ENCODE data around the gene TIMM23.
"Not testable (repeated sequence)": the region's sequence is repeated elsewhere in the genome, so short reads cannot be mapped to it uniquely, and the experiment has no call there.

TIMM23 gene, protein sequence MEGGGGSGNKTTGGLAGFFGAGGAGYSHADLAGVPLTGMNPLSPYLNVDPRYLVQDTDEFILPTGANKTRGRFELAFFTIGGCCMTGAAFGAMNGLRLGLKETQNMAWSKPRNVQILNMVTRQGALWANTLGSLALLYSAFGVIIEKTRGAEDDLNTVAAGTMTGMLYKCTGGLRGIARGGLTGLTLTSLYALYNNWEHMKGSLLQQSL

GRCh38 chr10:45972106-45972812 is at the start of gene TIMM23:
Gene TIMM23 (plus strand): TSS chr10:45972489. CDS start chr10:45972625, 136 bp downstream.
- Mint-ChIP-seq H3K4me3 (peak within 1 kb of the TSS; percentile 98 to 99), H3K4me1 (peaks cover 36% of the 10 kb centered on the region), H3K27ac (peak within 1 kb of the TSS; percentile 96 to 98)
- not testable (repeated sequence) for H3K9me3 Mint-ChIP-seq, H3K27me3 Mint-ChIP-seq
- DNase-seq (peak; percentile 80 to 85), ATAC-seq (peak; percentile 94)

GRCh38 chr10:45926790-45927189 is 45.5 kb upstream of the TIMM23 start:
- H3K4me3 Mint-ChIP-seq, H3K9me3 Mint-ChIP-seq, DNase-seq, ATAC-seq, H3K27me3 Mint-ChIP-seq, H3K4me1 Mint-ChIP-seq, H3K27ac Mint-ChIP-seq: not testable (repeated sequence)

DNA sequence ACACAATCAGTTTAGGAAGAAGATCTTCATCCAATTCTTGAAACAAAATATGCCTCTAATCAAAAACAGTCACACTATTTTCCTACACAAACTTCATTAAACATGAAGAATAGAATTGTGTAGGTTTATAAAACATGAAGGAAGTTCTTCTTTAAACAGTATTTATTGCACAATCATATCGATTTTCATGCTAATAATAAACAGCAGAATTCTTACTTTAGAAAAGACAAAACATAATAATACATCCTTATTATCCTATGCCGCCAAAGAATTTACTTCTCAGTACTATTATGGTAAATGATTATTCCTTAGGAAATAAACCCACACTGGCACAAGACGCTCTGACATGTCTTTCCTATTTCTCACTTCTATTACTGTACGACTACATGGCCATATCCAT is 41.0 kb upstream of the TIMM23 start:
- H3K27ac Mint-ChIP-seq, H3K27me3 Mint-ChIP-seq, DNase-seq, H3K4me3 Mint-ChIP-seq, H3K9me3 Mint-ChIP-seq, ATAC-seq, H3K4me1 Mint-ChIP-seq: not testable (repeated sequence)

DNA sequence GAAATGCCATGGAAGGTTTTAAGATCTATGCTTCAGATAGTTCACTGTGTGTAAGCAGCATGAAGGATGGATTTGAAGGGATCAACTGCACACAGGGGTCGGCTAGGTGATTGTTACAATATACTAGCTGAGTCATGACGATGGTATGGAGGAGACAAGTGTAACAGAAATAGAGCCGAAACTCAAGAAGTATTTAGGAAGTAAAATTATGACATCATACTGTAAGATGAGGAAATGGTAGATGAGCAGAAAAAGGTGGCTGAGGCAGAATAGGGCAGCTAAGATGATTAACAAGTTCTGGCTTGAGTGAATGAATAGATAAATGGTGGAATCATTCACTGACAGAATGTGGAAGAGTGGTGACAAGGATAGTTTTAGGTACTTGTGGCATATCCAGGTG is 37.5 kb upstream of the TIMM23 start:
- DNase-seq, ATAC-seq, H3K4me3 Mint-ChIP-seq, H3K4me1 Mint-ChIP-seq, H3K9me3 Mint-ChIP-seq, H3K27me3 Mint-ChIP-seq: not testable (repeated sequence)
- H3K27ac Mint-ChIP-seq = peak overlapping the region in 1 of 2 donors; percentile 18

DNA sequence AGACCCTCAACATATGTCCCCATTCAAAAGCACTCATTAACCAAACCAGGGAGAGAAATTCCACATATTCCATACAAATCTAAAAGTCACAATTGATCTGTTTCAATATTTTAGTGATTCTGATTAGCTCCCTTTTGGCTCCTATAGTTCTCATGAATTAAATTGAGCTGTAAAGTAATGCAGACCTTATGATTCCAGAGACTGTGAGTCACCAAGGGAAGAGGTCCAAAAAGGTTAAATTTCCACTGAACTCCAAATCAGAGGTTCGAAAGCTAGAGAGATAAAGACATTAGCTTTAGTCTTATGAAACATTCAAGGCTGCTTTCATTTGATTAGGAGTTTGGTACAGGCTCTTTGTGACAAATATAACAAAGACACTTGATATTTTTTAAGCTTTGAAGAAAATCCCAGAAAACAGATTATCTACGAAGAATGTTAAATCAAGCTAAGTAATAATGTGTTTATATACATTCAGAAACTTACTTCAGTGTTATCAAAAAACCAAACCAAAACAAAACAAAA is 33.1 kb upstream of the TIMM23 start:
- not testable (repeated sequence) for H3K4me3 Mint-ChIP-seq, H3K4me1 Mint-ChIP-seq, H3K9me3 Mint-ChIP-seq, H3K27ac Mint-ChIP-seq, DNase-seq, ATAC-seq, H3K27me3 Mint-ChIP-seq

GRCh38 chr10:45941196-45941595 is 31.1 kb upstream of the TIMM23 start:
- ATAC-seq, H3K4me3 Mint-ChIP-seq, H3K27me3 Mint-ChIP-seq, H3K4me1 Mint-ChIP-seq, H3K9me3 Mint-ChIP-seq, DNase-seq, H3K27ac Mint-ChIP-seq: not testable (repeated sequence)

DNA sequence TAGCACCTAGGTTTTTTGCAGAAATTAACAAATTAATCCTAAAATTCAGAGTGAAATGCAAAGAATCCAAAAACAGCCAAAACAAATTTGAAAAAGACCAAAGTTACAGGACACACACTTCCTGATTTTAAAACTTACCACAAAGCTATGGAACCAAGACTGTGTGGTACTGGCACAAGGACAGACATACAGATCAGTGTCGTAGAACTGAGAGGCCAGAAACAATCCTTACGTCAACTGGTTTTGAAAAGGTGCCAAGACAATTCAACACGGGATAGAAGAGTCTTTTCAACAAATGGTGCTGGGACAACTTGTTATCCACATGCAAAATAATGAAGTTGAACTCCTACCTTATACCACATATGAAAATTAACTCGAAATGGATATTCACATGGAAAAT is 26.8 kb upstream of the TIMM23 start:
- H3K27me3 Mint-ChIP-seq, H3K27ac Mint-ChIP-seq, H3K4me3 Mint-ChIP-seq: not testable (repeated sequence)

DNA sequence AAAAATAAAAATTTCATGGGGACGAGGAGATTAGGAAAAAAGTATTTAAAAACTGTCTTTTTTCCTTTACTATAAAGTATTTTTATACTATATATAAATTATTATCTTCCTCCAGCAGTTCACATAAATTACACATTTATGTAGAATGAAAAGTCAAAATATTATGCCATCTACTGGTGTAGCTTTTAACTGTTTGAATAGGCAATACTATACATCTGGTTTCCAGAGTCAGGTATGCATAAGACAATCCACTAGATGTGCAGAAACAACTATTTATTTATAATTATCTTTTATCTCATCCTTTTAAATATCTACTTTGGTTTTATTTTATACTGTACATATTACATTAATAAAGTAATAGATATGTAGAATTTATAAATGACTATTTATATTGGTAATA is 24.9 kb upstream of the TIMM23 start:
- not testable (repeated sequence) for H3K9me3 Mint-ChIP-seq, H3K4me1 Mint-ChIP-seq, DNase-seq, H3K27me3 Mint-ChIP-seq, H3K27ac Mint-ChIP-seq, ATAC-seq, H3K4me3 Mint-ChIP-seq

More for the DNA sequence above, 26.8 kb upstream of the TIMM23 start:
- ATAC-seq, DNase-seq, H3K4me1 Mint-ChIP-seq, H3K9me3 Mint-ChIP-seq: not testable (repeated sequence)

DNA sequence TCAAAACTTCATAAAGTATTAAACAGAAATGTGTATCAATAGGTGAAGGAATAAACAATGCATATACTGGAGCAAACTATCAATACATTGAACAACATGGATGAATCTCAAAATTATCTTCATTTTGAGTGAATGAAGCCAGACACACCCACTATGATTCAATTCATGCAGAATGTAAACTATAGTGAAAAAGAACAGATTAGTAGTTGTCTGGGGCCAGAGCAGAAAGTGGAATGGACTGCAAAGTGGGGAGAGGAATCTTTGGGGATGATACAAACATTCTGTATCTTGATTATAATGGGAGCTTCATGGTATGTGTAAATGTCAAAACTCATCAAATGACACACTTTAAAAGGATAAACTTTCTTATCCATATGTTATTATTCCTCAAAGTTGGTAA is 23.5 kb upstream of the TIMM23 start:
- H3K9me3 Mint-ChIP-seq, ATAC-seq, H3K4me3 Mint-ChIP-seq, H3K27me3 Mint-ChIP-seq, H3K4me1 Mint-ChIP-seq, H3K27ac Mint-ChIP-seq, DNase-seq: not testable (repeated sequence)

DNA sequence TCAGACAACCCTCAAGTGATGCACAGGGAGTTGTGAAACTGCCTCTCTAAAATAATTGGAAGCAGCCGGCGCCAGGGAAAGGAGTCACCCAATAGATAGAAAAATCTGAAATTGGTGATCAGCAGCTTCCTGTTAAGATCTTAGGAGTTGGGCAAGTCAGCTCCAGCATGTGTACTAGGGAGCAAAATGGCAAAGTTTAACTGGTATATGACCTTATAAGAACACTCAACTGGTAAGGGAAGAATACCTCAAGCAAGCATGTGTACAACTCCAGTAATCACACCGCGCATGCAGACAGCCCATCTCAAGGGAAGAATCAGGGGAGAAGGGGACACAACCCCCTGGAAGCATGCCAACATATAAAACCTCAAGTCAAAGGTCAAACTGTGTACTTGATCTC is 17.9 kb upstream of the TIMM23 start:
- H3K27ac Mint-ChIP-seq, H3K4me3 Mint-ChIP-seq: not testable (repeated sequence)

GRCh38 chr10:45956634-45957033 is 15.7 kb upstream of the TIMM23 start:
- not testable (repeated sequence) for H3K9me3 Mint-ChIP-seq, DNase-seq, H3K4me3 Mint-ChIP-seq

More for the DNA sequence above, 17.9 kb upstream of the TIMM23 start:
- not testable (repeated sequence) for H3K27me3 Mint-ChIP-seq, ATAC-seq, H3K9me3 Mint-ChIP-seq, DNase-seq
- H3K4me1 Mint-ChIP-seq = peaks cover 12% of the 10 kb centered on the region

DNA sequence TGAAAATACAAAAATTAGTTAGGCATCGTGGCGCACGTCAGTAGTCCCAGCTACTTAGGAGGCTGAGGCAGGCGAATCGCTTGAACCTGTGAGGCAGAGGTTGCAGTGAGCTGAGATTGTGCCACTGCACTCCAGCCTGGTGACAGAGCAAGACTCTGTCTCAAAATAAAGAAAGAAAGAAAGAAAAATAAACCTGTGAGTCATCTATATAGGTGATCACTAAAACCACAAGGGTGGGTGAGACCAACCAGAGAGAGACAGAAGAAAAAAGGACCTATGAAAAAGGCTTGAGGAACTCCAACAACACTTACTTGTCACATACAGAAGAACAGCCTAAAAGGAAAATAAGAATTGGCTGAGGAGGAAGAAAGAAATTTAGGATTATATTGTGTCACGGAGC is 14.4 kb upstream of the TIMM23 start:
- H3K27me3 Mint-ChIP-seq, H3K4me3 Mint-ChIP-seq, H3K9me3 Mint-ChIP-seq, DNase-seq, H3K27ac Mint-ChIP-seq: not testable (repeated sequence)
- ATAC-seq = peak; percentile 39
- H3K4me1 Mint-ChIP-seq = peaks cover 12% of the 10 kb centered on the region

More at GRCh38 chr10:45956634-45957033, 15.7 kb upstream of the TIMM23 start:
- not testable (repeated sequence) for H3K27ac Mint-ChIP-seq, H3K27me3 Mint-ChIP-seq, ATAC-seq
- peaks cover 12% of the 10 kb centered on the region for H3K4me1 Mint-ChIP-seq

DNA sequence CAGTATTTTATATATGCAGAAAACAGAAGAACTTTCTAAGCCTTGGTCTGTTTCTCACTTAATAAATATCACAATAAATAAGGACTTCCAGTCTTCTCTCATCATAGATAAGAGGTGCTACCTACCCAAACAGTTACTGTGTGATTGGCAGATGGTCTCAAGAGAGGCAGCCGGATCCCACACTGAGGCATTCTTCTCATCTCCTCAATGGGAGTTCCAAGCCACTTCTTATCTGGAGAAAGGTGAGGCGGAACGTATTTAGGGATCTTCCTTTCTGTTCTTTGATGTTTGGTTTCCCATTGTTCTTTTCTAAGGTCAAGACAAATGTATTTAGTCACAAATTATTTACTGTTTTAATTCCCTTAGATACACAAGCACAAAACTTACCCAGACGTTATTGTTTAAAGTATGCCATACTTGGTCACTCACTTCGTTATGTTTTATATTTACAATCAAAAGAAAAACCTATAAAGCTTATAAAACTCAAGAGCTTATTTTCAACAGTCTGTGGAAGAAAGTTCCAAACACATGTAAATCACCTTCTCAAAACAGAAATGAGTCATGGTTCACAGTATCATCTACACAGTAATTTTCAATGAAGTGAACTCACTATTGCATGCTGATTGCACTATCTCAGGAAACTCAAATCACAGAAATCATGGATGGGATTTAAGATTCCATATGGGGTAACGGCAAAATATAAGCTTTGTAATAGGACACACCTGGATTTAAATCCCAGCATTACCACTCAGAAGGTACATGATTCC is 9.4 kb upstream of the TIMM23 start:
- H3K9me3 Mint-ChIP-seq, H3K4me3 Mint-ChIP-seq, H3K4me1 Mint-ChIP-seq, H3K27ac Mint-ChIP-seq, H3K27me3 Mint-ChIP-seq, DNase-seq: not testable (repeated sequence)
- ATAC-seq = peak; percentile 64

GRCh38 chr10:45971019-45971418 is 1.3 kb upstream of the TIMM23 start:
- ATAC-seq, H3K27me3 Mint-ChIP-seq, H3K9me3 Mint-ChIP-seq, DNase-seq: not testable (repeated sequence)
- Mint-ChIP-seq H3K27ac (peak overlapping the region in 1 of 2 donors; percentile 54), H3K4me1 (peaks cover 36% of the 10 kb centered on the region), H3K4me3 (peak overlapping the region; percentile 98 to 99)

DNA sequence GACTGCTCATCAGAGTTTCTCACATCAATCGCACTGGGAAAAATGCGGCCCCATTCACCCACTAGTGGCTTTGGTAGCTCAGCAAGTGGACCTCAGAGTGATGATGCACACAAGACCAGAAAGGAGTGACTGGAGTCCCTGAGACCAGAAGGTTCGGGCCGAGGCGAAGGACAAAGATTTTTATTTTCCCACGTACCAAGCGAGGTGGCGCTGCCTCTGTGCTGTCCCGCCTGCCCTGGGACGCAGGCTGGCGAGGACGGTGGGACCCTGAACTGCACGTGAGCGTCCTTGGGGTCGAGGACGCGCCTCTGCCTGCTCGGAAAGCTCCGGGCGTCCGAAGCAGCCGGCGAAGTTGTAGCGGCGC is 565 bp upstream of the TIMM23 start:
- Mint-ChIP-seq H3K27ac (peak overlapping the region; percentile 90 to 98), H3K4me3 (peak overlapping the region; percentile 98 to 99), H3K4me1 (peaks cover 36% of the 10 kb centered on the region)
- H3K9me3 Mint-ChIP-seq, H3K27me3 Mint-ChIP-seq, DNase-seq: not testable (repeated sequence)
- peak; percentile 67 for ATAC-seq

DNA sequence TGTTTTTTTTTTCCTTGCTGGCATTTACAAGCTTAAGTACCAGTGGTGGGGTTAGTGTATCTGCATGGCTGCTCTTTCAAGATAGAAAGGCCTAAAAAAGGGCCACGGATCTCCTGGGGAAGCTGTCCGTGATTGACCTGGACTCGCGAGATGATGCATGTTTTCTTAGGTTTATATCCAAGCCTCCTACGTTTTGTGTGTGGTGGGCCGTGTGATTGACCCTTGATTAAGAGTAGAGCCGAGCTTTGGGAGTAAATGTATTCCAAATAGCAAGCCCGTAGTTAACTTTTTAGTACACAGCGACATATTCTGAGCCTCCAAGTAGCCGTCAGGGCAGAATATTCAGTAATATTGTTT is 502 bp downstream of the TIMM23 start:
- peak; percentile 21 for ATAC-seq
- peaks cover 36% of the 10 kb centered on the region for H3K4me1 Mint-ChIP-seq
- peak overlapping the region; percentile 96 to 98 for H3K27ac Mint-ChIP-seq
- not testable (repeated sequence) for H3K9me3 Mint-ChIP-seq, DNase-seq, H3K27me3 Mint-ChIP-seq
- H3K4me3 Mint-ChIP-seq = peak overlapping the region; percentile 98 to 99

Measured in stimulated activated naive CD8-positive, alpha-beta T cell treated with anti-CD3 and anti-CD28 coated beads, Interleukin-15, amount 100 ng/mL, for 72 hours (primary cell).